Nephron progenitor cell (in vitro differentiated cells): ENCODE measurements around the gene EFNA5.

Source experiments
- DNase-seq: peaks from one replicate; pipeline ENCODE4 v3.0.0; 2021
- H3K27ac Mint-ChIP-seq: 2 replicates; pipeline ENCODE4 v1.8.0; 2021; ENCODE audit warnings: mild to moderate bottlenecking, moderate library complexity, mixed read lengths
- H3K27me3 Mint-ChIP-seq: 2 replicates; pipeline ENCODE4 v1.8.0; 2021; ENCODE audit warnings: mild to moderate bottlenecking, low read depth, mixed read lengths; ENCODE audit not compliant: poor library complexity
- H3K36me3 Mint-ChIP-seq: 2 replicates; pipeline ENCODE4 v1.8.0; 2021; ENCODE audit warnings: low read depth, mixed read lengths
- H3K4me1 Mint-ChIP-seq: 2 replicates; pipeline ENCODE4 v1.8.0; 2021; ENCODE audit warnings: mixed read lengths
- H3K4me3 Mint-ChIP-seq: 2 replicates; pipeline ENCODE4 v1.8.0; 2021; ENCODE audit warnings: mild to moderate bottlenecking, moderate library complexity, mixed read lengths
- H3K9me3 Mint-ChIP-seq: 2 replicates; pipeline ENCODE4 v1.8.0; 2021; ENCODE audit warnings: mild to moderate bottlenecking, moderate library complexity, mixed read lengths
- CTCF ChIP-seq: fragments of 200-600 bp; sonication (generic); IDR thresholded peaks from 2 replicates; pipeline ENCODE4 v1.5.0; 2021; ENCODE audit warnings: antibody characterized with exemption

The EFNA5 gene

GRCh38 chr5:107518616-107519015 lies 152.1 kb downstream of the EFNA5 start:
- no peaks in the 10 kb centered on the region for H3K27me3 Mint-ChIP-seq
- H3K4me1 Mint-ChIP-seq, result peaks cover 40% of the 10 kb centered on the region
- no peaks in the 10 kb centered on the region for H3K36me3 Mint-ChIP-seq
- H3K27ac Mint-ChIP-seq, result no peak overlapping the region
- no peak for TF ChIP-seq CTCF
- no peaks in the 10 kb centered on the region for H3K9me3 Mint-ChIP-seq
- no peak overlapping the region for H3K4me3 Mint-ChIP-seq
- no peak for DNase-seq

- TF ChIP-seq CTCF, result no peak
- Mint-ChIP-seq H3K36me3 (no peaks in the 10 kb centered on the region), H3K4me3 (no peak overlapping the region), H3K27ac (peak overlapping the region; percentile 71), H3K9me3 (no peaks in the 10 kb centered on the region), H3K27me3 (no peaks in the 10 kb centered on the region), H3K4me1 (peaks cover 45% of the 10 kb centered on the region)
- DNase-seq, result no peak
Observed at GRCh38 chr5:107518190-107518589, 152.5 kb downstream of the EFNA5 start.

GRCh38 chr5:107517185-107518033 lies 153.3 kb downstream of the EFNA5 start:
- no peaks in the 10 kb centered on the region for H3K36me3 Mint-ChIP-seq
- no peaks in the 10 kb centered on the region for H3K9me3 Mint-ChIP-seq
- H3K4me3 Mint-ChIP-seq, result no peak overlapping the region
- H3K27me3 Mint-ChIP-seq, result no peaks in the 10 kb centered on the region
- TF ChIP-seq CTCF, result no peak
- no peak overlapping the region for H3K27ac Mint-ChIP-seq
- peaks cover 52% of the 10 kb centered on the region for H3K4me1 Mint-ChIP-seq
- no peak for DNase-seq

GRCh38 chr5:107516452-107517184 lies 154.1 kb downstream of the EFNA5 start:
- H3K36me3 Mint-ChIP-seq, result no peaks in the 10 kb centered on the region
- no peak for DNase-seq
- no peaks in the 10 kb centered on the region for H3K9me3 Mint-ChIP-seq
- no peak overlapping the region for H3K4me3 Mint-ChIP-seq
- no peaks in the 10 kb centered on the region for H3K27me3 Mint-ChIP-seq
- peaks cover 60% of the 10 kb centered on the region for H3K4me1 Mint-ChIP-seq
- H3K27ac Mint-ChIP-seq, result no peak overlapping the region
- no peak for TF ChIP-seq CTCF

GRCh38 chr5:107515521-107516080 lies 155.1 kb downstream of the EFNA5 start:
- no peaks in the 10 kb centered on the region for H3K9me3 Mint-ChIP-seq
- no peak for DNase-seq
- peaks cover 60% of the 10 kb centered on the region for H3K4me1 Mint-ChIP-seq
- no peak for TF ChIP-seq CTCF
- H3K36me3 Mint-ChIP-seq, result no peaks in the 10 kb centered on the region
- H3K4me3 Mint-ChIP-seq, result no peak overlapping the region
- H3K27me3 Mint-ChIP-seq, result no peaks in the 10 kb centered on the region
- H3K27ac Mint-ChIP-seq, result no peak overlapping the region
